Thyroid gland (tissue), 4 donors: ENCODE measurements around the gene GFRA4.

Experiments
- POLR2A ChIP-seq, 2 donors: fragments of 450-650 bp; IDR thresholded peaks; one replicate each; pipeline ENCODE4 v1.6.1; 2017; ENCODE audit warnings: antibody characterized with exemption in 2 of 2, mild to moderate bottlenecking in 2 of 2, moderate library complexity in 1 of 2
- TF ChIP-seq, protein P1 (sequence below), 6 experiments: fragments of 200-600 bp in 3 of 6; fragments of 450-650 bp in 3 of 6; sonication (generic) in 3 of 6; IDR thresholded peaks; one replicate each; pipeline ENCODE4 v1.5.1; 2016 to 2019; ENCODE audit warnings: antibody characterized with exemption in 6 of 6, mild to moderate bottlenecking in 2 of 6, inconsistent platforms in 1 of 6, moderate library complexity in 1 of 6

DNA sequence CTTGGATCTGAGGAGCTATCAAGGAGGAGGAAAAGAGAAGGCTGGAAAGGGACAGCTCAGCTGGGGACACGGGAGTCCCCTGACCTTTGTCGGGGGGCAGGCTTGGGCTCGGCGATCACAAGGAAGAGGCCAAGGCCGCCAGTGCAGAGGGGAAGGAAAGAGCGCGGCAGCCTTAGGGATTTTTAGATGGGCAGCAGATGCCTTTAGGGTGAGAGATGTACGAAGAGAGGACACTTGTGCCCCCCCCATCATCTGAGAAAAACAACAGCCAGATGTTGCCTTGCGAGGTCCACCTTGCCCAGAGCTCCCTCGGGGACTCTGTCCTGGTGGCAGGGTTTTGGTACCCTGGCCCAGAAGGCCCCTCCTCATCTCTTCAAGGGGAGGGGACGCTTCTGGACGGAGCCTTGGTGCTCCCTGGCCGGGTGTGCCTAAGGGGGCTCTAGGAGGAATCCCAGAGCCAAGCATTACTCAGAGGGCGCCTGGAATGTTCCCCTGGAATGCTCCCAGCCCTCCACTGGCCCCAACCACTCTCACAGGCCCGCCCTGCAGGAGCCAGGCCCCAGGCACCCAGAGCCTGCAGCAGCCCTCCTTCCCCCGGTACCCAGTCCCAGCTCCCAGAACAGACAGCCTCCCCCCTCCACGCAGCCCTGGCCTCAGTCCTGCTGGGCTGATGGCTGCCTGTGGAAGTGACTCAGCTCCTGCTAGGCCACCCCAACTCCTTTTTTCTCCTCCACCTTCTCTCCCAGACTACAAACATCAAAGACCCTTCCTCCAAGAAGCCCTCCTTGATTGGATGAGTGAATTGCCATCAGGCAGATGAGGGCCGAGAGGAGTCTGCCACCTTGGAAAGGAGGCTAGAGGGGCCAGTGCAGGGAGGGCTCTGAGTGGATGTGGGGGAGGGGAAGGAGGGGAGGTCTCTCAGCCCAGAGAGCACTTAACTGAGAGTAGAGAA lies 16.8 kb upstream of the GFRA4 start:
- TF ChIP-seq, protein P1, sequence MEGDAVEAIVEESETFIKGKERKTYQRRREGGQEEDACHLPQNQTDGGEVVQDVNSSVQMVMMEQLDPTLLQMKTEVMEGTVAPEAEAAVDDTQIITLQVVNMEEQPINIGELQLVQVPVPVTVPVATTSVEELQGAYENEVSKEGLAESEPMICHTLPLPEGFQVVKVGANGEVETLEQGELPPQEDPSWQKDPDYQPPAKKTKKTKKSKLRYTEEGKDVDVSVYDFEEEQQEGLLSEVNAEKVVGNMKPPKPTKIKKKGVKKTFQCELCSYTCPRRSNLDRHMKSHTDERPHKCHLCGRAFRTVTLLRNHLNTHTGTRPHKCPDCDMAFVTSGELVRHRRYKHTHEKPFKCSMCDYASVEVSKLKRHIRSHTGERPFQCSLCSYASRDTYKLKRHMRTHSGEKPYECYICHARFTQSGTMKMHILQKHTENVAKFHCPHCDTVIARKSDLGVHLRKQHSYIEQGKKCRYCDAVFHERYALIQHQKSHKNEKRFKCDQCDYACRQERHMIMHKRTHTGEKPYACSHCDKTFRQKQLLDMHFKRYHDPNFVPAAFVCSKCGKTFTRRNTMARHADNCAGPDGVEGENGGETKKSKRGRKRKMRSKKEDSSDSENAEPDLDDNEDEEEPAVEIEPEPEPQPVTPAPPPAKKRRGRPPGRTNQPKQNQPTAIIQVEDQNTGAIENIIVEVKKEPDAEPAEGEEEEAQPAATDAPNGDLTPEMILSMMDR (IDR thresholded peaks at IDR 0.05) = no peak
- TF ChIP-seq POLR2A (IDR thresholded peaks at IDR 0.05) = no peak
